HG02938 (cell line): ENCODE results near the gene PANK4.
"Not testable (repeated sequence)": the region's sequence is repeated elsewhere in the genome, so short reads cannot be mapped to it uniquely, and the experiment has no call there.

Source experiments
- ATAC-seq: cut with Tn5 transposase; IDR thresholded peaks from one replicate; pipeline ENCODE4 v1.9.1; 2021; ENCODE audit warnings: mild to moderate bottlenecking, moderate library complexity; ENCODE audit not compliant: unreplicated experiment

PANK4 gene

DNA sequence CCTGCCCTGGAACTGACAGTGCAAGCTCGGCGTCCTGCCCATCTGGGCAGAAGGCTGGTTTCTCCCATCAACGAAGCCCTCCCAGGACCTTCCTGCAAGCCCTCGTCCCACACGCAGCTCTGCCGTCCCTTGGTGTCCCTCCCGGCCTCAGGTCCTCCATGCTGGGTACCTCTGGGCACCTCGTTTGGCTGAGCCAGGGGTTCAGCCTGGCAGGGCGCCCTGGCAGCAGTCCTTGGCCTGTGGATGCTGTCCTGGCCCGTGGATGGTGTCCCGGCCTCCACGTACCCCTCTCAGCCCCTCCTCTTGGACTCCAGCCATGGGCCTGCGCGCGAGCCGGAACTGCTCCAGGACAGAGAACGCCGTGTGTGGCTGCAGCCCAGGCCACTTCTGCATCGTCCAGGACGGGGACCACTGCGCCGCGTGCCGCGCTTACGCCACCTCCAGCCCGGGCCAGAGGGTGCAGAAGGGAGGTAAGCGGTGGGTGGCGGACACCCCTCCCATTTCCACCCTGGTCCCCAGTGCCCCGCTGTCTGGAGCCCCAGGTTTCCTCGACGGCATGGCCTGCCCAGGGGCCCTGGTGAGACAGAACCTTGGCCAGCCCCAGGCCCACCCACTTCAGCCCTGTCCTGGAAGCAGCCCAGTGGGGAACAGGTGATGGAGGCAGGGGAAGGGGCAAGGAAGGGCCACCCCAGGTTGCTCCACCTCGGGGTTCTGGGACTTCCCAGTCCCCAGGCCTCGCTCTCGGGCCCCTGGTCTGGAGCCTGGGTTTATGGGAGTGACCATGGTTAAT, 33.3 kb upstream of the PANK4 start:
- ATAC-seq: no peak

DNA sequence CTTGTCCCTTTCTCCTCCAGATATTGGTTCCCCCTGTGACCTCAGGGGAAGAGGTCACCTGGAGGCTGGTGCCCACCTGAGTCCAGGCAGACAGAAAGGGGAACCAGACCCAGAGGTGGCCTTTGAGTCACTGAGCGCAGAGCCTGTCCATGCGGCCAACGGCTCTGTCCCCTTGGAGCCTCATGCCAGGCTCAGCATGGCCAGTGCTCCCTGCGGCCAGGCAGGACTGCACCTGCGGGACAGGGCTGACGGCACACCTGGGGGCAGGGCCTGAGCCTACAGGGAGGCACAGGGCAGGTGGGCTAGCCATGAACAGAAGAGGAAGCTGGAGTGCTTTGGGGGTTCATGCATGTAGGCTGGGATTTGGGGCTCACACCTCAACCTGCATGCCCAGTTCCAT, 32.5 kb upstream of the PANK4 start:
- no peak for ATAC-seq

GRCh38 chr1:2558420-2558819, 32.0 kb upstream of the PANK4 start:
- no peak for ATAC-seq

- no peak for ATAC-seq
Measured at GRCh38 chr1:2557482-2558400, 31.3 kb upstream of the PANK4 start.

DNA sequence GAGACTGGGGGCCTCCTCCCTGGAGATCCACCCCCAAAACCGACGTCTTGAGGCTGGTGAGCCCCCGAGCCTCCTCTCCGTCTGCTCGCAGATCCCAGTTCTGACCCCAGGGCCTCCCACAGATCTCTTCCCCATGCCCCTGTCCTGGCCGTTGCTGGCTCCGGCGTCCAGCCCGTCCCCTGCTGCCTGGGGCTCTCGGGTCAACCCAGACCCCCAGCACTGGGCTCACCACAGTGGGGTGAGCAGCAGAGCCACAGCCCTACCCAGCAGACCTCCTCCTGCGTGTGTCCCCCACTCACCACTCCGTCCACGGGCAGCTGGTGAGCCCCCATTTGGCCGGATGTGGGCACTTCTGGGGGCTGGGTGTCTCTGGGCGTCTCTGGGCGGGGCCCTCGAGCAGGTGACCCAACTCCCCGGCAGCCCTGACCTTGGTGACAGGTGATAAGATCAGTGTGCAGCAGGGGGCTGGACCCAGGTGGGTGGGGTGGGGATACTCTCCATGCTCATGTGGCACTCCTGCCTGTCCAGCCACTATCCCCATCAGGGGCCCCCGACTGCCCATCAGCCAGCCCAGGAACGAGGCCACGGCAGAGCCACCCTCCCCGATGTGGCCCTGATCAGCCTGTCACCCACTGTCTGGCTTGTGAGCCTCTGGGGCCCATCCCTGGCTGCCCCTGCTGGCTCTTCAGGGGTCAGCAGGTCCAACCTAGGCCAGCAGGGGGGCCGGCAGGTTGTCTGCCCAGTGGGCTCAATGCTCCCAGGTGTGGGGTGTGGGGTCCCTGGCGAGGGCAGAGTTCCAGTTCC, 30.5 kb upstream of the PANK4 start:
- peak; percentile 28 for ATAC-seq

- peak; percentile 53 for ATAC-seq
Measured at GRCh38 chr1:2556277-2556677, 29.9 kb upstream of the PANK4 start, which contains the start of gene TNFRSF14. TNFRSF14 (plus strand) TSS chr1:2556371; CDS start chr1:2556665, 294 bp downstream.

DNA sequence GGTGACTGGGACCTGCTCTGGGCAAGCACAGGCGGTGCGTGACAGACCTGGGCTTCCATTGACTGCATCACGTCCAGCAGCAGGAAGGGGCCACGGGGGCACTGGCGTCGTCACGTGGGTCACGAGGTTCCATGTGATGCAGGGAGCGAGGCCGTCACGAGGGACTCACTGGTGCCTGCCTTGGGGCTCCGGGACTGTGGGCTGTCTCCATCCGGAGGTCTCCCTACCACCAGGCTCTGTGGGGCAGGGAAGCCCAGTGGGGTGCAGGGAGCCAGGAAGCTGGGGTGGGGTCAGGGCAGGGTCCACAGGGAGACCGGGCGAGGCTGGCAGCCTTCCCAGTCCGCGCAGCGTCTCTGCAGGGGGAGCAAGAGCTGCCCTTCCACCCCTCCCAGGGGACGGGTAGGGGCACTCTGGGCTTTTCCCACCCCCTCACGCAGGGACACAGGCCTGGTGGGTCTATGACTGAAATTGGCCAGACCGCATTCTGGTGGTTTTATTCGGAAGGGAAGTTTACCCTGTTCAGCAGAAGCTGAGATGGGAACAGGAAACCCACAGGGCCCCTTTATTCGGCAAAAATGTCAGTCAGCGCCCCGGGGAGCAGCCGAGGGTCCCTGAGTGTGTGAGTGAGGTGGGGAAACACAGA, 29.4 kb upstream of the PANK4 start:
- ATAC-seq: peak; percentile 26

DNA sequence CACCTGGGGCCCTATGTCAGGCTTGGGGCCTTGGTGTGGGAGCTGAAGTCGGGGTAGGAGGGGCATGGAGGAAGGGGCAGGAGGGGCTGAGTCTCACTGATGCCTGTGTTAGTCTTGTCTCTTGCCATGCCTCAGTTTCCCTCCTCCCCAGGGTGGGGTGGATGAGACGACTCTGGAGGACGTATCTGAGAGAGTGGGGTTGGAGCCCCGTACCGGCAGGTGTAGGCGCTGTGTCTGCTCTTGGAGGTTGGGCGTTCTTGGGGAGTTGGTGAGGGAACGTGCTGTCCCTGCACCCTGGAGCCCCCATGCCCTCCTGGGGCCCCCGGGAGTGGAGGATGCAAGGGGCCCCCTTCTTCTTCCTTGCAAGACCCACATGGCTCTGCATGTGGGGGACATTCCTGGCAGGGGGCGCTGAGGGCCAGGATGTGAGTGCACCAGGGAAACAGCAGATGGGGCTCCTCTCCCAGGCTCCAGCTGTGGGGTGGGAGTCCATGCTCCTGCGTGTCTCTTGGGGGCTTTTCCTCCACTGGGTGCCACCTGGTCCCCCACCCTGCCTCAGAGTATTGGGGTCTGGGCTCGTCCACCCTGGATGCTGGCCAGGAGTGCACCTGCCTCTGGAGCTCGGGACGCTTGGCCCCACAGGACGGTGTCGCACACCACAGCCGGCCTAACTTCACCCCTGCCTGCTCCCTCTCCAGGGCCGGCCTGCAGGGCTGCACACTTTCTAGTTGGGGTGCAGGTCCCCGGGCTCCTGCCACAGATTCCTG, 28.4 kb upstream of the PANK4 start:
- no peak for ATAC-seq

DNA sequence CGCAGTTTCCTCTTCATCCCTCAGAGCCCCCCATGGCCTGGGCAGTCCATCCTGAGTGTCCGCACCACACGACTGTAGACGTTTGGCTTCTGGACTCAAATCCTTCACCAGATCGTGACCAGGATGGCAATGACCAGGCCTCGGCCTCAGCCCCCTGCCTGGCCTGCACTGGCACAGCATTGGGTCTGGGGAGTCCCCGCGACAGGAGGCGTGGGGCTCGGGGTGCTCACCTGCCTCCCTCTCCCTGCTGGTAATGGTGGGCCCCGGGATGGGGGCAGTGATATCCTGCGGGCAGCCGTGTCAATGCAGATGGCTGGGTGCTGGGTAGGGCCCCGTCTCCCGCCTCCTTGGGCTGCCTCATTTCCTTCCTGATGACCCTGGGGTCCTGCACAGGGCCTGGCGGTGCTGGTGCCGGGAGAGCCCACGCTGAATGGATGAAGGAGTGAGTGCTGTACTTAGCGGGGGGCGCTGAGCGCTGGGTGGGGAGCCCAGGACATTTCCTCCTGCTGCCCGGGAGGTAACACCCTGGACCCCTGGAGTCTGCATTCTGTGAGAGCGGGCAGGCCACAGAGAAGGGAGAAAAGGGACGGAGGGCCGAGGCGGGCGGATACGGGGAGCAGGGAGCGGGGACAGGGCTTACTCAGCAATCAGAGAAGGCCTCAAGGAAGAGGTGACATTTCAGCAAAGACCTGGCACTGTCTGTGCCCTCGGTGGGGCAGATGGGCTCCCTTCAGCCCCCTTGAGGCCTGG, 27.6 kb upstream of the PANK4 start:
- no peak for ATAC-seq

DNA sequence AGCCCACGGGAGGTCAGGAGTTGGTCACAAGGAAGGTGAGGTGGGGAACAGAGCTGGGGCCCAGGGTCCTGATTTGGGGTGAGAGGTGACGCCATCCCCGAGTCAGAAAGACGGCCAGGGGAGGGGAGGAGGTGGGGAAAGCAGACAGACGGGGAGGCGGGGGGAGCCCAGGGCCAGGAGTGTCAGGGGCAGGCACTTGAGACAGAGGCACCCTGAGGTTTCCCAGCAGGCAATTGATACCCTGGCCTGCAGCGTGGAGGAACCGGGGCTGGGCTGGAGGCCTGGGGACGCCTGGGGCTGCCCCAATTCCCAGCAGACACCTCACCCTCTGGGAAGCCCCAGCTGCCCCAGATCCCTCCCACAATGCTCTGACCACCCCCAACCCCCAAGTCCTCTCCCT, 26.7 kb upstream of the PANK4 start:
- not testable (repeated sequence) for ATAC-seq

- no peak for ATAC-seq
Measured at GRCh38 chr1:2552189-2552588, 25.8 kb upstream of the PANK4 start.

GRCh38 chr1:2551544-2551943, 25.1 kb upstream of the PANK4 start:
- not testable (repeated sequence) for ATAC-seq

DNA sequence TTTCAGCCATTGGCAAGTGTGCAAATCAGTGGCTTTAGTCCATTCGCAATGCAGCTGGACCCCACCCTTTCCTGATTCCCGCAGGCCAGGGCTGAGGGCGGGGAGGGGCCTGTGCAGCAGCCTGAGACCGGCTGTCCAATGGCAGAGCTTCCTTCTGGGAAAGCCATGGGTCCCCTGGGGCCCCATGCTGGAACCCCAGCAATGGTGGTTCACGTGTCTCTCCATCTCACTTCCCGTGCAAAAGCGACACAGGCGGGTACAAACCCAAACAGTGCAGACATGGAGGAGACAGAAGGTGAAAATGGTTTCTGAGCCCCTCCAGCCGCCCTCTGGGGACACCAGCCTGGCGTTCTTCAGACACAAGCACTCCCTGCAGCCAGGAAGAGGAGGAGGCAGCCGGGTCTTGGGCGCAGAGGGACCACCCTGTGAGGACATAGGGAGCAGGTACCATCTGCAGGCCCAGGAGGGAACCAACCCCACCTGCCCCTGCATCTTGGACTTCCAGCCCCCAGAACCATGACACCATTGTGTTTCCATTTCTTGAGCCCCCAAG, 24.0 kb upstream of the PANK4 start:
- not testable (repeated sequence) for ATAC-seq

DNA sequence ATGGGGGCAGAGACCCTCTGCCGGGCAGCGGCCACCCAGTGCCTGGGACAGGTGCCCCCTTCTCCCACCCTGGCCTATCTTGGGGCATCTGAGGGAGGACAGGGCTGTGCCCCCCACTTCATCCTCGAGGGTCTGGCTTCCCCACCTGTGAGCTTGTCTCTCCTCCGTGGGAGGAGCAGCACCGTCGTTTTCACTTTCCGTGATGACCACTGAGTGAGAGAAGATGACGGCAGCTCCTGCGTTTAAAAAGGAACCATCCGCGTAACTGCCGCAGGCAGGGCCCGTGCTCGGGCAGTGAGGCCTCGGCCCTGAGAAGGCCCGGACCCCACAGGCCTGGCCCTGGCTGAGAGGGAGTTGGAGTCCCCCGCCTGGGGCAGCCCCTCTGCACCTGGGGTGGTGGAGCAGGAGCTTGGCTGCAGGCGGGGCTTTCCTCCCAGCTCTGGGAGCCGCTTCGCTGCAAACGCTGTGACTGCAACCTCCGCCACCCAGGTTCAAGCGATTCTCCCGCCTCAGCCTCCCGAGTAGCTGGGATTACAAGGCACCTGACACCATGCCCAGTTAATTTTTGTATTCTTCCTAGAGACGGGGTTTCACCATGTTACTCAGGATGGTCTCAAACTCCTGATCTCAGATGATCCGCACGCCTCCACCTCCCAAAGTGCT, 23.1 kb upstream of the PANK4 start:
- not testable (repeated sequence) for ATAC-seq

- no peak for ATAC-seq
Measured at GRCh38 chr1:2548068-2548589, 21.7 kb upstream of the PANK4 start.

- ATAC-seq: no peak
Measured at GRCh38 chr1:2547210-2548067, 21.0 kb upstream of the PANK4 start.
